Natural killer cell (primary cell): Measurements from ENCODE around the gene FAM241B. TPM values are rescaled to one million over a fixed set of nuclear protein-coding genes. Genes with fewer than 3 reads are reported as not detected.

Experiments
- ATAC-seq, 3 donors: fragments of 150-1000 bp in 2 of 3; fragments of 200-7000 bp in 1 of 3; cut with Tn5 transposase; 1 replicate in 1 of 3; 2 replicates in 2 of 3; pipeline ENCODE4 v1.10.0; 2021; ENCODE audit warnings: mild to moderate bottlenecking in 2 of 3, moderate library complexity in 2 of 3
- DNase-seq, 2 donors: peaks; one replicate each; pipeline versions ENCODE4 v3.0.0 to v3.0.0-alpha.2; 2013 to 2021; ENCODE audit warnings: mixed read lengths in 1 of 2
- H3K27ac ChIP-seq: one replicate; pipeline ENCODE4 v1.5.1; 2013; ENCODE audit warnings: mild to moderate bottlenecking, low read length
- H3K27me3 ChIP-seq: one replicate; pipeline ENCODE4 v1.6.1; 2013; ENCODE audit warnings: low read length; ENCODE audit not compliant: control insufficient read depth, insufficient read depth
- H3K36me3 ChIP-seq: one replicate; pipeline ENCODE4 v1.6.1; 2013; ENCODE audit warnings: low read length; ENCODE audit not compliant: control insufficient read depth, insufficient read depth
- H3K4me1 ChIP-seq: one replicate; pipeline ENCODE4 v1.6.1; 2013; ENCODE audit warnings: low read length; ENCODE audit not compliant: control insufficient read depth, insufficient read depth
- H3K4me3 ChIP-seq: one replicate; pipeline ENCODE4 v1.5.1; 2013; ENCODE audit warnings: low read length
- H3K9me3 ChIP-seq: one replicate; pipeline ENCODE4 v1.6.1; 2013; ENCODE audit warnings: low read length; ENCODE audit not compliant: control insufficient read depth, insufficient read depth
- H3K27ac Mint-ChIP-seq, 2 donors: one replicate each; pipeline ENCODE4 v1.8.0; 2022; ENCODE audit warnings: mild to moderate bottlenecking in 2 of 2, mixed read lengths in 2 of 2, moderate library complexity in 1 of 2
- H3K27me3 Mint-ChIP-seq, 2 donors: one replicate each; pipeline ENCODE4 v1.8.0; 2022; ENCODE audit warnings: low read depth in 2 of 2, mixed read lengths in 2 of 2
- H3K36me3 Mint-ChIP-seq: one replicate; pipeline ENCODE4 v1.8.0; 2022; ENCODE audit warnings: mixed read lengths
- H3K4me1 Mint-ChIP-seq, 2 donors: one replicate each; pipeline ENCODE4 v1.8.0; 2022; ENCODE audit warnings: mixed read lengths in 2 of 2
- H3K4me3 Mint-ChIP-seq: one replicate; pipeline ENCODE4 v1.8.0; 2022; ENCODE audit warnings: mild to moderate bottlenecking, moderate library complexity, mixed read lengths
- H3K9me3 Mint-ChIP-seq, 2 donors: one replicate each; pipeline ENCODE4 v1.8.0; 2022; ENCODE audit warnings: mixed read lengths in 2 of 2
- CTCF ChIP-seq: fragments of 200-600 bp; IDR thresholded peaks from one replicate; pipeline ENCODE4 v1.8.0; 2022; ENCODE audit warnings: antibody characterized with exemption
- WGBS: methylation state at CpG from one replicate; pipeline ENCODE4 v1.1.7; 2013; ENCODE audit warnings: missing lambda C conversion rate; ENCODE audit not compliant: insufficient coverage; 5-methylcytosine and 5-hydroxymethylcytosine counted together
- intact Hi-C: fragments of 100-400 bp; cut with micrococcal nuclease; formaldehyde crosslinking; loops from one replicate; pipeline ENCODE4 v1.14.2; 2022
- total RNA-seq, 4 donors: library from RNA; stranded (reverse); fragments of 120-200 nt in 1 of 4; gene quantifications; one replicate each; pipeline versions ENCODE4 v1.2.3 to v1.2.4, GENCODE V29; 2013 to 2022

The FAM241B gene
- total RNA-seq, 3 donors from 2014 or later (not counting 1 experiment from before 2014, with no cell fraction given), result 1.1 to 1.3 TPM; not detected in 1

GRCh38 chr10:69636626-69637605 lies 6.9 kb downstream of the FAM241B start:
- Mint-ChIP-seq H3K4me3 (no peak overlapping the region), H3K27ac (no peak overlapping the region), H3K9me3 (no peaks in the 10 kb centered on the region), H3K36me3 (no peaks in the 10 kb centered on the region), H3K4me1 (no peaks in the 10 kb centered on the region), H3K27me3 (no peaks in the 10 kb centered on the region)
- no peak overlapping the region for H3K4me3 ChIP-seq
- no peak for TF ChIP-seq CTCF
- DNase-seq (peak in 1 of 2 donors; percentile 44), ATAC-seq (no peak)
- no peaks in the 10 kb centered on the region for H3K9me3 ChIP-seq
- 73% methylated on average over 10 of the region's 10 CpGs for WGBS
- H3K36me3 ChIP-seq, result no peaks in the 10 kb centered on the region
- no peaks in the 10 kb centered on the region for H3K27me3 ChIP-seq
- H3K27ac ChIP-seq, result no peak overlapping the region
- no peaks in the 10 kb centered on the region for H3K4me1 ChIP-seq
- intact Hi-C loops, result no loop called here

GRCh38 chr10:69638642-69639041 lies 8.6 kb downstream of the FAM241B start:
- WGBS, result 60% methylated on average over 8 of the region's 8 CpGs
- ATAC-seq, result no peak
- TF ChIP-seq CTCF, result no peak

GRCh38 chr10:69639291-69640195 lies 9.5 kb downstream of the FAM241B start:
- no peaks in the 10 kb centered on the region for H3K27me3 ChIP-seq
- H3K4me3 ChIP-seq, result no peak overlapping the region
- Mint-ChIP-seq H3K9me3 (no peaks in the 10 kb centered on the region), H3K4me1 (no peaks in the 10 kb centered on the region), H3K4me3 (no peak overlapping the region), H3K36me3 (no peaks in the 10 kb centered on the region), H3K27ac (no peak overlapping the region), H3K27me3 (peaks cover 3 to 8% of the 10 kb centered on the region in 2 donors)
- intact Hi-C loops, result loop anchor here (1.0 to 10.0 kb wide), 2 partner anchors 124 to 275 kb away; no protein-coding TSS in a partner anchor
- H3K4me1 ChIP-seq, result no peaks in the 10 kb centered on the region
- 48% methylated on average over 10 of the region's 11 CpGs for WGBS
- peak in 2 of 3 donors; percentile 38 to 73 for ATAC-seq
- peak; percentile 46 to 88 for DNase-seq
- peak; percentile 86 for TF ChIP-seq CTCF
- no peak overlapping the region for H3K27ac ChIP-seq
- H3K9me3 ChIP-seq, result no peaks in the 10 kb centered on the region
- no peaks in the 10 kb centered on the region for H3K36me3 ChIP-seq

More at GRCh38 chr10:69638642-69639041, 8.6 kb downstream of the FAM241B start:
- Mint-ChIP-seq H3K36me3 (no peaks in the 10 kb centered on the region), H3K4me3 (no peak overlapping the region), H3K27me3 (peaks cover 3 to 7% of the 10 kb centered on the region in 2 donors), H3K27ac (no peak overlapping the region), H3K9me3 (no peaks in the 10 kb centered on the region), H3K4me1 (no peaks in the 10 kb centered on the region)
- Histone ChIP-seq H3K4me3 (no peak overlapping the region), H3K9me3 (no peaks in the 10 kb centered on the region), H3K27ac (no peak overlapping the region), H3K4me1 (no peaks in the 10 kb centered on the region), H3K27me3 (no peaks in the 10 kb centered on the region), H3K36me3 (no peaks in the 10 kb centered on the region)
- no peak for DNase-seq
- intact Hi-C loops, result loop anchor here (1.0 kb wide), 1 partner anchor 123 kb away; no protein-coding TSS in a partner anchor
